Measurements from ENCODE around the gene SLC24A5. TPM values are rescaled to one million over a fixed set of nuclear protein-coding genes. Genes with fewer than 3 reads are reported as not detected.
A peak's percentile ranks its signal among the peaks of the same experiment; 100 is the strongest.

The SLC24A5 gene
- total RNA-seq, 1 donor from 2014 or later, result not detected

DNA sequence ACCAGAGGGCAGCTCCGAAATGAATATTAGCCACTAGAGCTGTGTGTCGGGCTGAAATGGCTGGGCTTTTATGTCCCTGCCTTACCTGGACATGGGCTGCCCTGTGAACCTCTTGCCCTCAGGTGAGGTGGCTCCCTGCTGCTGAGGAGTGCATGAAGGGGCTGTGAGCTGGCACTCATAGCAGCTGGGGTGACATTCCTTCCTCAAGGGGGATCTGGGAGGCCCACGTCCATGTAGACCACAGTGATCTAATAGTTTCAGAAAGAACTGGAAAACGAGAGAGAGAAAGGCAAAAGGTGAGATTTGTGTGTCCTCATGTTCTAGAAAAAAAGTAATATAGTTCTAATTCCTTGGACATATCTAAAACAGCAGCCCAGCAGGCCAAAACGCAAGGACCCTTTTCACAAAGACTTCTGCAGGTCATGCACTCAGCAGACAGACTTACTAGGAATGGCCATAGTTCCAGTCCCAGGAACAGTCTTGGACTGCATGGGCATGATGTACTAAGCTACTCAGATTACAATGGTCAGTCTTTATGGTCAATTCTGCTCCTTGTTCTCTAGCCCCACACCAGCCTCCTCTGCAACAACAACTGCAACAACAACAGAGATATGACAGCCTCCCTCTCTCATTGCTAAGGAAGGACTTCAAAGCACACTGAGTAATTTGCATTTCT is 10.8 kb upstream of the SLC24A5 start:
- TF ChIP-seq, protein P1, sequence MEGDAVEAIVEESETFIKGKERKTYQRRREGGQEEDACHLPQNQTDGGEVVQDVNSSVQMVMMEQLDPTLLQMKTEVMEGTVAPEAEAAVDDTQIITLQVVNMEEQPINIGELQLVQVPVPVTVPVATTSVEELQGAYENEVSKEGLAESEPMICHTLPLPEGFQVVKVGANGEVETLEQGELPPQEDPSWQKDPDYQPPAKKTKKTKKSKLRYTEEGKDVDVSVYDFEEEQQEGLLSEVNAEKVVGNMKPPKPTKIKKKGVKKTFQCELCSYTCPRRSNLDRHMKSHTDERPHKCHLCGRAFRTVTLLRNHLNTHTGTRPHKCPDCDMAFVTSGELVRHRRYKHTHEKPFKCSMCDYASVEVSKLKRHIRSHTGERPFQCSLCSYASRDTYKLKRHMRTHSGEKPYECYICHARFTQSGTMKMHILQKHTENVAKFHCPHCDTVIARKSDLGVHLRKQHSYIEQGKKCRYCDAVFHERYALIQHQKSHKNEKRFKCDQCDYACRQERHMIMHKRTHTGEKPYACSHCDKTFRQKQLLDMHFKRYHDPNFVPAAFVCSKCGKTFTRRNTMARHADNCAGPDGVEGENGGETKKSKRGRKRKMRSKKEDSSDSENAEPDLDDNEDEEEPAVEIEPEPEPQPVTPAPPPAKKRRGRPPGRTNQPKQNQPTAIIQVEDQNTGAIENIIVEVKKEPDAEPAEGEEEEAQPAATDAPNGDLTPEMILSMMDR (IDR thresholded peaks at IDR 0.05; ENCODE audit: insufficient read depth, low read length, severe bottlenecking), result no peak
- H3K4me3 ChIP-seq (ENCODE audit: low read depth, low read length), result no peak overlapping the region
- peaks cover 2% of the 10 kb centered on the region for H3K27me3 ChIP-seq (ENCODE audit: control insufficient read depth, insufficient read depth, low read length)
- no peaks in the 10 kb centered on the region for H3K36me3 ChIP-seq (ENCODE audit: control insufficient read depth, insufficient read depth, low read length)
- FAIRE-seq (peak; percentile 64), DNase-seq (ENCODE audit: low read depth) (no peak)

DNA sequence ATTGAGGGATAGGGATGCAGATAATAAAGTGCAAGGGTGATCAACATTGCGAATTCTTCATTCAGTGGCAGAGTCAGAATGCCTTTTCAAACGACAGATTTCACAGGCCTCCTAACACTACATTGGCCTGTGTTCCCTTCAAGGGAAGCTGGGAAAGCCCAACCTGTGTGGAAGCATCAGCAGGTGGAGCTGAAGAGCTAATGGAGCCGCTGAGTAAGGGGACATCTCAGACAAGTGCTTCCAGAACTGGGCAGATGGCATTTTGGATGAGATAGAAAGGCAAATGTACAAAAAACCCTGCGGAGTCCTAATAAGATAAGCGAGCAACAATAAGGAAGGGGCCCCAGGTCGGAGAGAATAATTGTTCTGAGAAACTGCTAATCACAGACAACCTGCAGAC is 8.5 kb upstream of the SLC24A5 start:
- no peaks in the 10 kb centered on the region for H3K36me3 ChIP-seq (ENCODE audit: control insufficient read depth, insufficient read depth, low read length)
- DNase-seq (ENCODE audit: low read depth) (peak; percentile 45), FAIRE-seq (peak; percentile 84)
- H3K27me3 ChIP-seq (ENCODE audit: control insufficient read depth, insufficient read depth, low read length), result peaks cover 2% of the 10 kb centered on the region
- no peak overlapping the region for H3K4me3 ChIP-seq (ENCODE audit: low read depth, low read length)
- TF ChIP-seq, protein P1 (IDR thresholded peaks at IDR 0.05; ENCODE audit: insufficient read depth, low read length, severe bottlenecking), result peak; percentile 71

DNA sequence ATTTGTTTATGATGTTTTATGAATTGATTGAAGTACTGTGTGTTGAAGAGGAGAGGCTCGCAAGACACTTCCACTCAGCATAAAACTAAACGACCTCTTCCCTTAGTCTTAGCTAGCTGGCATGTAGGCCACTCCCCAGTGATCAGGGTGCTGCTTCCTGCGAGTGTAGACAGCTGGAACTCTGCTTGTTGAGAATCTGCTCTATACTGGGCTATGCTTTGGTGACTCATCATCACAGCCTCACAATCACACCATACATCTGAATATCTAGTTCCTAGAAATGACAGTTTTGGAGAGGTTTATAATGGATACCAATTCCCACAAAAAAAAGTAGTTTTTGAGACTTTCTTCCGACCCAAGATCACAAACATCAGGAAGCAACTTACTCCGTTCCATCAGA is 1.5 kb upstream of the SLC24A5 start:
- DNase-seq (ENCODE audit: low read depth), result peak; percentile 5
- no peak overlapping the region for H3K4me3 ChIP-seq (ENCODE audit: low read depth, low read length)
- no peaks in the 10 kb centered on the region for H3K36me3 ChIP-seq (ENCODE audit: control insufficient read depth, insufficient read depth, low read length)
- no peaks in the 10 kb centered on the region for H3K27me3 ChIP-seq (ENCODE audit: control insufficient read depth, insufficient read depth, low read length)
- no peak for FAIRE-seq
- TF ChIP-seq, protein P1 (IDR thresholded peaks at IDR 0.05; ENCODE audit: insufficient read depth, low read length, severe bottlenecking), result no peak

DNA sequence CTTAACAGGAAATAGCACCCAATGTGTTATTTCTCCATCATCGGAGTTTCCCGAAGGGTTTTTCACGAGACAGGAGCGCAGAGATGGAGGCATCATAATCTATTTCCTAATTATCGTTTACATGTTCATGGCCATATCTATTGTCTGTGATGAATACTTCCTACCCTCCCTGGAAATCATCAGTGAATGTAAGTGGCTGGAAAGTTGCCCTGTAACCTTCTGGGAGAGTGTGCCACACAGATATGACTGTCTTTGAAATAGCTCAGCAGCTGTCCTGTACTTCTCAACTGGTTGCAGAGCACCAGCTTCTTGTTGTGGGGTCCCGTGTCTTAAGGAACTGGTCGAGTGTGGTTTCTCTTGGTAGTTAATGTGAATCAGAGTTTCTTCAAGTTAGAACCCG is 1.1 kb downstream of the SLC24A5 start:
- FAIRE-seq (no peak), DNase-seq (ENCODE audit: low read depth) (no peak)
- Histone ChIP-seq H3K4me3 (ENCODE audit: low read depth, low read length) (no peak overlapping the region), H3K27me3 (ENCODE audit: control insufficient read depth, insufficient read depth, low read length) (no peaks in the 10 kb centered on the region), H3K36me3 (ENCODE audit: control insufficient read depth, insufficient read depth, low read length) (no peaks in the 10 kb centered on the region)
- TF ChIP-seq, protein P1 (IDR thresholded peaks at IDR 0.05; ENCODE audit: insufficient read depth, low read length, severe bottlenecking), result no peak

DNA sequence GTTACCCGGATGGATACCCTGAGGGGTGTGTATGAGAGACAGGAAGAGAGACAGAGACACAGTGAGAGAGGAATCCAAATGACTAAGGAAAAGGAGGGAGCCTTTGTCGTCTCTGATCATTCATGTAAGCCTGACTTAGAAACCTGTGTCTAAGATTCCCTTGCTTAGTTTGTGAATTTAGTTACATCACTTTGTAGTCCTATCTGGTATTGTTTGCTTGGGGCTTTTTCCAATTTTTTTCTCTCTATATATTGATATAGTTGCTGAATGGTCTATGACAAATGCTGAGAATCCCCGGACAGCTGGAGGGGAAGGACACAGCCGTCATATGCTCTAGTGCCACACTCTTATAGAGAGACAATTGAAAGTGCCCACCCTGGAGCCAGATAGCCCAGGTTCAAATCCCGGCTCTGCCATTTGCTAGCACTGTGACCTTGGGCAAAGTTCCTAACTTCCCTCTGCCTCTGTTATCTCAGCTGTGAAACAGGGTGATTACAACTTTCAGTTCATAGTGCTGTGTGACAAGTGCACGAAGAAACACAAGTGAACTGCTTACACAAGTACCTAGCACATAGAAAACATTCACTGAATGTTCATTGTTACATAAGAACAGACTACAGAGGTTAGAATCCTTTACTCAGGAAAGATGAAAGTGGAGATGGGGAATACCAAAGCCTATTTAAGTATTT is 6.0 kb downstream of the SLC24A5 start:
- Histone ChIP-seq H3K27me3 (ENCODE audit: control insufficient read depth, insufficient read depth, low read length) (no peaks in the 10 kb centered on the region), H3K36me3 (ENCODE audit: control insufficient read depth, insufficient read depth, low read length) (no peaks in the 10 kb centered on the region), H3K4me3 (ENCODE audit: low read depth, low read length) (no peak overlapping the region)
- TF ChIP-seq, protein P1 (IDR thresholded peaks at IDR 0.05; ENCODE audit: insufficient read depth, low read length, severe bottlenecking), result no peak
- peak; percentile 23 for FAIRE-seq
- DNase-seq (ENCODE audit: low read depth), result no peak
